Endothelial cell of umbilical vein (primary cell): ENCODE results near the gene SCN2B. TPM values are rescaled to one million over a fixed set of nuclear protein-coding genes. Genes with fewer than 3 reads are reported as not detected.

Experiments used
- BruUV-seq: library from RNA; stranded (reverse); fragments of 400-500 nt; replicated peaks from 2 replicates; lab custom pipeline; 2021; lab: Mats Ljungman, UMichigan
- CTCF ChIA-PET: fragments of 300-600, 350-600 bp; sonication (Branson Sonifier 250); formaldehyde crosslinking; loops from one replicate; lab custom pipeline; 2021; ENCODE audit warnings: antibody characterized with exemption, inconsistent platforms; lab: Charles Lee
- POLR2A ChIA-PET: fragments of 300-600, 350-600 bp; sonication (Branson Sonifier 250); formaldehyde crosslinking; loops from one replicate; lab custom pipeline; 2021; ENCODE audit warnings: antibody characterized with exemption, inconsistent platforms; lab: Charles Lee
- DNase-seq: peaks from one replicate; pipeline ENCODE4 v3.0.0-alpha.2; 2011; ENCODE audit warnings: low read depth, low spot score
- FAIRE-seq: peaks from 2 replicates; lab custom pipeline; 2011; peaks lifted over from hg19 to GRCh38; lab: Jason Lieb, UNC
- H2AFZ ChIP-seq: 2 replicates; pipeline ENCODE4 v1.6.0; 2012; ENCODE audit warnings: low read depth, low read length, control low read depth, inconsistent platforms
- H3K27ac ChIP-seq: 2 replicates; pipeline ENCODE4 v1.5.1; 2011; ENCODE audit warnings: low read depth, mild to moderate bottlenecking, control low read depth, low read length, moderate library complexity; ENCODE audit not compliant: insufficient read depth
- H3K27me3 ChIP-seq, 2 experiments: 2 replicates each; pipeline versions ENCODE4 v1.6.0 to v1.6.1; 2011; ENCODE audit warnings: low read length in 2 of 2, mixed read lengths in 1 of 2; ENCODE audit not compliant: control insufficient read depth in 2 of 2, insufficient read depth in 2 of 2
- H3K36me3 ChIP-seq, 2 experiments: 2 replicates in 1 of 2; 3 replicates in 1 of 2; pipeline ENCODE4 v1.5.1; 2011; ENCODE audit warnings: low read length in 2 of 2, mild to moderate bottlenecking in 1 of 2, moderate library complexity in 1 of 2; ENCODE audit not compliant: control insufficient read depth in 2 of 2, insufficient read depth in 2 of 2; ENCODE audit errors: extremely low read depth in 1 of 2
- H3K4me1 ChIP-seq: 3 replicates; pipeline ENCODE4 v1.5.1; 2011; ENCODE audit warnings: mild to moderate bottlenecking, low read length; ENCODE audit not compliant: control insufficient read depth, insufficient read depth; ENCODE audit errors: extremely low read depth
- H3K4me2 ChIP-seq: 2 replicates; pipeline ENCODE4 v1.6.1; 2011; ENCODE audit warnings: low read length, control low read depth, mixed read lengths; ENCODE audit not compliant: insufficient read depth
- H3K4me3 ChIP-seq, 3 experiments: fragments of 200-600 bp in 1 of 3; sonication (generic), shearing (Covaris generic) in 1 of 3; replicated peaks in 1 of 3; 2 replicates each; pipeline ENCODE4 v1.5.1; 2011 to 2016; ENCODE audit warnings: control low read depth in 3 of 3, low read length in 3 of 3, mild to moderate bottlenecking in 2 of 3, inconsistent platforms in 1 of 3, low read depth in 1 of 3, moderate library complexity in 1 of 3; ENCODE audit not compliant: insufficient read depth in 1 of 3
- H3K79me2 ChIP-seq: 2 replicates; pipeline ENCODE4 v1.6.0; 2012; ENCODE audit warnings: low read length, inconsistent platforms; ENCODE audit not compliant: control insufficient read depth, insufficient read depth
- H3K9ac ChIP-seq: replicated peaks from 2 replicates; pipeline ENCODE3; 2011; ENCODE audit warnings: low read length, control low read depth; ENCODE audit not compliant: insufficient read depth; ENCODE audit errors: extremely low read depth
- H3K9me1 ChIP-seq: replicated peaks from 3 replicates; pipeline ENCODE4 v1.6.0; 2011; ENCODE audit warnings: mild to moderate bottlenecking, low read length; ENCODE audit not compliant: control insufficient read depth, insufficient read depth; ENCODE audit errors: extremely low read depth
- H3K9me3 ChIP-seq: replicated peaks from 2 replicates; pipeline ENCODE4 v1.5.1; 2012; ENCODE audit warnings: low read length, inconsistent platforms; ENCODE audit not compliant: control insufficient read depth, insufficient read depth
- H4K20me1 ChIP-seq: replicated peaks from 2 replicates; pipeline ENCODE3; 2011; ENCODE audit warnings: mild to moderate bottlenecking, low read length; ENCODE audit not compliant: control insufficient read depth, insufficient read depth; ENCODE audit errors: extremely low read depth
- CTCF ChIP-seq, 2 donors: IDR thresholded peaks; 1 replicate in 1 of 2; 2 replicates in 1 of 2; pipeline ENCODE4 v1.5.1; 2011; ENCODE audit warnings: low read length in 2 of 2, mild to moderate bottlenecking in 2 of 2, moderate library complexity in 2 of 2, control low read depth in 1 of 2, inconsistent platforms in 1 of 2, low read depth in 1 of 2; ENCODE audit not compliant: insufficient read depth in 1 of 2; ENCODE audit errors: extremely low read depth in 1 of 2
- EZH2 ChIP-seq: IDR thresholded peaks from 2 replicates; pipeline ENCODE4 v1.6.1; 2012; ENCODE audit warnings: borderline replicate concordance, low read depth, mild to moderate bottlenecking, moderate library complexity, low read length, inconsistent platforms; ENCODE audit not compliant: severe bottlenecking
- FOS ChIP-seq: IDR thresholded peaks from 2 replicates; pipeline ENCODE4 v1.6.1; 2011; ENCODE audit warnings: mild to moderate bottlenecking, low read length, moderate library complexity, borderline replicate concordance; ENCODE audit not compliant: insufficient read depth
- GATA2 ChIP-seq: IDR thresholded peaks from 2 replicates; pipeline ENCODE4 v1.7.0; 2011; ENCODE audit warnings: low read depth, mild to moderate bottlenecking, moderate library complexity, mixed read lengths, low read length; ENCODE audit not compliant: insufficient read length, insufficient read depth
- JUN ChIP-seq: IDR thresholded peaks from 2 replicates; pipeline ENCODE4 v1.6.1; 2011; ENCODE audit warnings: borderline replicate concordance, low read depth; ENCODE audit not compliant: insufficient read length, insufficient read depth
- MYC ChIP-seq: IDR thresholded peaks from one replicate; pipeline ENCODE4 v1.6.1; 2011; ENCODE audit warnings: mild to moderate bottlenecking, low read depth, low read length
- POLR2A ChIP-seq: IDR thresholded peaks from 2 replicates; pipeline ENCODE4 v1.6.1; 2012; ENCODE audit warnings: low read depth, mild to moderate bottlenecking, control low read depth, low read length
- POLR2AphosphoS5 ChIP-seq: IDR thresholded peaks from 2 replicates; pipeline ENCODE4 v1.6.1; 2012; ENCODE audit warnings: low read depth, mild to moderate bottlenecking, control low read depth, low read length, moderate library complexity; ENCODE audit not compliant: insufficient read depth
- dilution Hi-C: fragments of 300-500 bp; cut with MboI; formaldehyde crosslinking; loops from one replicate; pipeline ENCODE4 v1.15.0; 2019; ENCODE audit warnings: low sequenced_read_pairs; ENCODE audit not compliant: extremely low pct_ligation_motif_present
- intact Hi-C: fragments of 100-400 bp; cut with micrococcal nuclease; formaldehyde crosslinking; loops from one replicate; pipeline ENCODE4 v1.10.0; 2022
- polyA plus RNA-seq, 4 experiments: library from polyadenylated mRNA; depleted of rRNA in 3 of 4; stranded (reverse) in 3 of 4; unstranded in 1 of 4; fragments of >200 nt; gene quantifications; 2 replicates each; pipeline versions ENCODE4 v1.2.1 to v1.2.3, GENCODE V29; 2011 to 2012; ENCODE audit warnings: missing spikeins in 1 of 4
- total RNA-seq: library from RNA; stranded (reverse); gene quantifications from 2 replicates; pipeline ENCODE4 v1.2.3, GENCODE V29; 2021
- TF ChIP-seq, protein P1 (sequence below): IDR thresholded peaks from 2 replicates; pipeline ENCODE4 v1.6.1; 2011; ENCODE audit not compliant: insufficient read depth, insufficient read length

The SCN2B gene
- total and polyA plus RNA-seq, 2 donors (not counting 3 experiments of a cell fraction or from before 2014, with no cell fraction given): not detected

GRCh38 chr11:118128721-118129470 is 47.5 kb downstream of the SCN2B start:
- Histone ChIP-seq H3K9me3 (no peaks in the 10 kb centered on the region), H2AFZ (no peak overlapping the region), H3K27ac (no peak overlapping the region), H3K4me3 (no peak overlapping the region), H3K36me3 (no peaks in the 10 kb centered on the region), H3K4me2 (no peak overlapping the region), H4K20me1 (no peaks in the 10 kb centered on the region), H3K4me1 (no peaks in the 10 kb centered on the region), H3K9me1 (no peaks in the 10 kb centered on the region), H3K27me3 (peaks cover 3 to 4% of the 10 kb centered on the region in 2 experiments), H3K79me2 (no peaks in the 10 kb centered on the region), H3K9ac (no peak overlapping the region)
- TF ChIP-seq POLR2AphosphoS5 (no peak), FOS (no peak), EZH2 (no peak), GATA2 (no peak), MYC (no peak)
- TF ChIP-seq, protein P1, sequence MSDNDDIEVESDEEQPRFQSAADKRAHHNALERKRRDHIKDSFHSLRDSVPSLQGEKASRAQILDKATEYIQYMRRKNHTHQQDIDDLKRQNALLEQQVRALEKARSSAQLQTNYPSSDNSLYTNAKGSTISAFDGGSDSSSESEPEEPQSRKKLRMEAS: no peak
- DNase-seq (no peak), FAIRE-seq (no peak)
- no TSS peak for BruUV-seq
- dilution Hi-C loops: no loop called here
- intact Hi-C loops: no loop called here
- ChIA-PET POLR2A (no interaction called here), CTCF (no interaction called here)

GRCh38 chr11:118128310-118128709 is 48.1 kb downstream of the SCN2B start:
- no peak overlapping the region for H3K4me2 ChIP-seq
- H3K79me2 ChIP-seq: no peaks in the 10 kb centered on the region
- H4K20me1 ChIP-seq: no peaks in the 10 kb centered on the region
- no peak overlapping the region for H3K9ac ChIP-seq
- no peaks in the 10 kb centered on the region for H3K9me3 ChIP-seq
- H3K4me3 ChIP-seq: no peak overlapping the region
- no peak overlapping the region for H3K27ac ChIP-seq
- ChIA-PET CTCF (no interaction called here), POLR2A (no interaction called here)
- no peak for FAIRE-seq
- DNase-seq: no peak
- no peaks in the 10 kb centered on the region for H3K36me3 ChIP-seq
- BruUV-seq: no TSS peak
- H3K4me1 ChIP-seq: no peaks in the 10 kb centered on the region
- intact Hi-C loops (no loop called here), dilution Hi-C loops (no loop called here)
- peaks cover 3 to 4% of the 10 kb centered on the region in 2 experiments for H3K27me3 ChIP-seq
- TF ChIP-seq EZH2: no peak
- no peak for TF ChIP-seq CTCF (IDR thresholded peaks at IDR 0.05; ENCODE audit: extremely low read depth in 1 of 2, insufficient read depth in 1 of 2, low read depth in 1 of 2, low read length in 2 of 2)
- no peak for TF ChIP-seq JUN
- TF ChIP-seq POLR2AphosphoS5: no peak
- TF ChIP-seq, protein P1: no peak
- TF ChIP-seq GATA2: no peak
- TF ChIP-seq POLR2A: no peak
- TF ChIP-seq FOS: no peak
- no peak for TF ChIP-seq MYC
- H2AFZ ChIP-seq: no peak overlapping the region
- no peaks in the 10 kb centered on the region for H3K9me1 ChIP-seq
